HG03442 (cell line): ENCODE results near the gene CARD6.
"Not testable (repeated sequence)": the region's sequence is repeated elsewhere in the genome, so short reads cannot be mapped to it uniquely, and the experiment has no call there.

ENCODE experiments used
- ATAC-seq: cut with Tn5 transposase; IDR thresholded peaks from one replicate; pipeline ENCODE4 v1.9.1; 2021; ENCODE audit warnings: mild to moderate bottlenecking, moderate library complexity; ENCODE audit not compliant: unreplicated experiment

CARD6 gene, protein sequence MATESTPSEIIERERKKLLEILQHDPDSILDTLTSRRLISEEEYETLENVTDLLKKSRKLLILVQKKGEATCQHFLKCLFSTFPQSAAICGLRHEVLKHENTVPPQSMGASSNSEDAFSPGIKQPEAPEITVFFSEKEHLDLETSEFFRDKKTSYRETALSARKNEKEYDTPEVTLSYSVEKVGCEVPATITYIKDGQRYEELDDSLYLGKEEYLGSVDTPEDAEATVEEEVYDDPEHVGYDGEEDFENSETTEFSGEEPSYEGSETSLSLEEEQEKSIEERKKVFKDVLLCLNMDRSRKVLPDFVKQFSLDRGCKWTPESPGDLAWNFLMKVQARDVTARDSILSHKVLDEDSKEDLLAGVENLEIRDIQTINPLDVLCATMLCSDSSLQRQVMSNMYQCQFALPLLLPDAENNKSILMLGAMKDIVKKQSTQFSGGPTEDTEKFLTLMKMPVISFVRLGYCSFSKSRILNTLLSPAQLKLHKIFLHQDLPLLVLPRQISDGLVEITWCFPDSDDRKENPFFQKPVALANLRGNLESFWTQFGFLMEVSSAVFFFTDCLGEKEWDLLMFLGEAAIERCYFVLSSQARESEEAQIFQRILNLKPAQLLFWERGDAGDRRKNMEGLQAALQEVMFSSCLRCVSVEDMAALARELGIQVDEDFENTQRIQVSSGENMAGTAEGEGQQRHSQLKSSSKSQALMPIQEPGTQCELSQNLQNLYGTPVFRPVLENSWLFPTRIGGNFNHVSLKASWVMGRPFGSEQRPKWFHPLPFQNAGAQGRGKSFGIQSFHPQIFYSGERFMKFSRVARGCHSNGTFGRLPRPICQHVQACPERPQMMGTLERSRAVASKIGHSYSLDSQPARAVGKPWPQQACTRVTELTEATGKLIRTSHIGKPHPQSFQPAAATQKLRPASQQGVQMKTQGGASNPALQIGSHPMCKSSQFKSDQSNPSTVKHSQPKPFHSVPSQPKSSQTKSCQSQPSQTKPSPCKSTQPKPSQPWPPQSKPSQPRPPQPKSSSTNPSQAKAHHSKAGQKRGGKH

DNA sequence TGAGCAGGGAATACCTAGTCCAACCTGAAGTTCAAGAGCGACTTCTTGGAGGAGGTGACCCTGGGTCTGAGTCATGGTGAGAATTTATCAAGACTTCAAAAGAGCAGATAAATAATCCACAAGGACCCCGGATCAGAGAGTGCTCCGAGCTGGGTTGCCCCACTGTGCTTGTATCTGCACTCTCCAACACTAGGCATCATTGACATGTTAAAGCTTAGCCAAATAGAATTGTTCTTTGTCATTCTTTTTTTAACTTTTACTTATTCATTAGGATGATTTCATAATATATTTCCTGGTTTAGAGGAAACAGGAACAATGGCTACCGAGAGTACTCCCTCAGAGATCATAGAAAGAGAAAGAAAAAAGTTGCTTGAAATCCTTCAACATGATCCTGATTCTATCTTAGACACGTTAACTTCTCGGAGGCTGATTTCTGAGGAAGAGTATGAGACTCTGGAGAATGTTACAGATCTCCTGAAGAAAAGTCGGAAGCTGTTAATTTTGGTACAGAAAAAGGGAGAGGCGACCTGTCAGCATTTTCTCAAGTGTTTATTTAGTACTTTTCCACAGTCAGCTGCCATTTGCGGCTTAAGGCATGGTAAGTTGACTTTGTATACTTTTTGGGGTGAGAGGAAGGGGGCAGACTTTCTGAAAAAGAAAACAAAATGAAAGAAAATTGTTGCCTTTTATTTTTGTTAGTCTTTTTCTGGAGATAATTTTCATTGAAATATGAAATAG is at the start of gene CARD6:
CARD6 (plus strand) TSS at position 300 of the 738 bp plus-strand sequence; CDS start at position 316, 16 bp downstream.
- peak; percentile 51 for ATAC-seq

DNA sequence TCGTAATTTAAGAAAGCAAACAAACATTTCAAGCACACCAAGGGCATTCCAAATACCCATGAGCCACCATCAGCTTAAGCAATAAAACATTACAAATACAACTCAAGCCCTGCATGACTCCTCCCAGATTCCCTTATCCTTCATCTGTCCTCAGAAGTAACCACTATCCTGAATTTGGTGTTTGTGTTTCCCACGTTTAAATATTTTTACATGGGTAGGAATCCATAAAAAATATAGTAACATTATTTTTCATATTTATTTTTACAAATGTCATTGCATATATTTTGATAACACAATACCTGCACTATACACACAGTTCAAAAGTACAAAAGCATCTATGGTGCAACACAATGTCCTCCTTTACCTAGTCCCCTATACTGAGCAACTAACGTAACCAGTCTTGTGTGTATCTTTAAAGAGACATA is 49.4 kb upstream of the CARD6 start:
- no peak for ATAC-seq

DNA sequence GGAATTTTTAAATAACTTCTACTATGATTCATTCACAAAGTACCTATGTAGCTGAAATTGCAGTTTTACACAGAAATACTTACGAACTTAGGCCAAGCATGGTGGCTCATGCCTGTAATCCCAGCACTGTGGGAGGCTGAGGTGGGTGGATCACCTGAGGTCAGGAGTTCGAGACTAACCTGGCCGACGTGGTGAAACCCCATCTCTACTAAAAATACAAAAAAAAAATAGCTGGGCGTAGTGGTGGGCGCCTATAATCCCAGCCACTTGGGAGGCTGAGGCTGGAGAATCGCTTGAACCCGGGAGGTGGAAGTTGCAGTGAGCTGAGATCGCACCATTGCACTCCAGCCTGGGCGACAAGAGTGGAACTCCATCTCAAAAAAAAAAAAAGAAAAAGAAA is 48.5 kb upstream of the CARD6 start:
- not testable (repeated sequence) for ATAC-seq

DNA sequence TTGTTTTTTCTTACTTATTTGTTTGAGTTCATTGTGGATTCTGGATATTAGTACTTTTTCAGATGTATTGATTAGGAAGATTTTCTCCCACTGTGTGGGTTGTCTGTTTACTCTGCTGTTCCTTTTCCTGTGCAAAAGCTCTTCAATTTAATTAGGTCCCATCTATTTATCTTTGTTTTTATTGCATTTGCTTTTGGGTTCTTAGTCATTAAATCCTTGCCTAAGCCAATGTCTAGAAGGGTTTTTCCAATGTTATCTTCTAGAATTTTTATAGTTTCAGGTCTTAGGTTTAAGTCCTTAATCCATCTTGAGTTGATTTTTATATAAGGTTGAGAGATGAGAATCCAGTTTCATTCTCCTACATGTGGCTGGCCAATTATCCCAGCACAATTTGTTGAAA is 46.8 kb upstream of the CARD6 start:
- ATAC-seq, result not testable (repeated sequence)

DNA sequence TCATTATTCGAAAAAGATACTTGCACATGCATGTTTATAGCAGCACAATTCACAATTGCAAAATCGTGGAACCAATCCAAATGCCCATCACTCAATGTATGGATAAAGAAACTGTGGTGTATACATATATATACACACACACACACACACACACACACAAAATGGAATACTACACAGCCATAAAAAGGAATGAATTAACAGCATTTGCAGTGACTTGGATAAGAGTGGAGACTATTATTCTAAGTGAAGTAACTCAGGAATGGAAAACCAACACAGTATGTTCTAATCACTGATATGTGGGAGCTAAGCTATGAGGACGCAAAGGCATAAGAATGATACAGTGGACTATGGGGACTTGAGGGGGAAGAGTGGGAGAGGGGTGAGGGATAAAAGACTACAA is 46.3 kb upstream of the CARD6 start:
- not testable (repeated sequence) for ATAC-seq

DNA sequence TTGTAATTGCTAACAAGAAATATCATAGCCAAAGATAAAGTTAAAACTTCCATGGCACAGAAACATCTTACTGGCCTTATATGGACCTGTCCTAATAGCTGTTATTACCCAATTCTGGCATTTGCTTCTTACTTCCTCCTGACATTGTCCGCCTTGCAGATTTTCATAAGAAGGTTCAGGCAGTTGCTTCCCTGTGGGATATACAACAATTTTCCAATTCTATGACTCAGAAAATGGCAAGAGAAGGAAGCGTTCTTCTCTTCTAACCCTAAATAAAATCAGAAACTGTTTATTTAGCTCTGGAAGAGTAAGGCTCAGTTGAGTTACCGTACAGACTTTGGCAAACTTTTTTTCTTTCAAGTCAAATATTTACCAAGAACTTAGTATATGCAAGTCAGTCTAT is 44.7 kb upstream of the CARD6 start:
- no peak for ATAC-seq

DNA sequence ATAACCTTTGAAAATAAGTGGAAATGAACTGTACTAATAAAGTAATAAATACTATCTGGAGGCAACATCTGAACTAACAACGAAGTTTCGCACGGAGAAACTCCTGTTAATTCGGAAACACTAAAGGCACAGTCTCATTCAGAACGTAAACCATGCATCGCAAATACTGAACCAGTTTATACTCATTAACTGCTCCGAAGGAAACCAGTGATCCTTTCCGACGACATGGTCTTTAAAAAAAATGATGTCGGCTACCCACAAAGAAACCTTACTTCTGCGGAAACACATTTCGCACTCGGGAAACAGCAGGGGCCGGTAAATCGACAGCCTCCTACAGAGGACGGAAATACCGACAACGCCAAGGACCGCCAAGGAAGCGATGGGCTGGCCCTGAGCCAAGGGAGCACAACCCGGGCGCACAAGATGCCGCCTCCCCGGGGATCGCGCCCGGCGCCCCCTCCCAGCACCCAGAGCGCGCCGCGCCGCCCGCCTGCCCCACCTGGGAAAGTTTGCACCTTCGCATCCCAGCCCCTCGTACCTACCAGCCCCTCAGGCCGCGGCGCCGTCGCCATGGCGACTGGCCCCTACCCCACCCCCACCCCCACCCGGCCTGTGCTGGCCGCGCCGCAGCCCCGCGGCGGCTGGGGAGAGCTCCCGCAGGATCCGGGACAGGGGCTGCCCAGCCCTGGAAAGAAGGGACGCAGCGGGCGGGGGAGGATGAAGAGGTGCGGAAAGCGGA is 43.7 kb upstream of the CARD6 start:
- ATAC-seq, result peak; percentile 38

DNA sequence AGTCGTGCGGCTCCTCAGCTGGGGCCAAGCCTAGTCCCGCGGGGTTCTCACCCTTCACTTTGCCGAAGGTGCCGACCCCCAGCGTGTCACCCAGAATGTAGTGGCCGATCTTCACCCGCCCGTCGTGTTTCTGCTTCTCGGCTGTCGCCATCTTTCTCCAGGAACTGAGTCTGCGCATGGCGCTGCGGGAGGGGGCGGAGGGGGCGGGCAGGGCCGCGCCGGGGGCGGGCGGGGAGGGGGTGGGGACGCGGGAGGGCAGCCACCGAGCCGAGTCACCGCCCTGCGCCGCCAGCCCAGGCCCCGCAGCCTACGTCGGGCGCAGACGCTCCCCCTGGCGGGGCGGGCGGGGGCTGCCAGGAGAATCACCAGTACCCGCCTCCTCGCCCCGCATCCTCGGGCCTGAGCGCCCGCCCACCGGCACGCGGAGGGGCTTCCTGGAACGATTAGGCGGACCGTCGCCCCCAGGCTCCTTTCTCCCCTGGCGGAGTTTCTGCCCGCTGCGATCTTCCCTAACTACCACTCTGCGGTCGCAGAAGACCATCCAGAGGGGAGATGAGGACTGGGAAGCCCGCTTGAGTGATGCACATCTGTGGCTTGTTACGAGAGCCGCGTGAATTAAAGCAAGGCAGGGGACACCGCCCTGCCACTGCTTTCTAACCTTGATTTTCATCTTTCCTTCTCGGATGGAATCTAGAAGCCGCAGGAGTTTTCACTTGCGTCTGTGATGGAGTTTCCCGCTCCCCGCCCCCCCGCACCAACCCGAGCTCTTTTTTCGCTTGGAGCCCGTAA is 43.0 kb upstream of the CARD6 start, which contains the start of gene PRKAA1:
PRKAA1 (minus strand) TSS at position 363 of the 789 bp plus-strand sequence; CDS start at position 178, 185 bp downstream.
- ATAC-seq, result peak; percentile 94

DNA sequence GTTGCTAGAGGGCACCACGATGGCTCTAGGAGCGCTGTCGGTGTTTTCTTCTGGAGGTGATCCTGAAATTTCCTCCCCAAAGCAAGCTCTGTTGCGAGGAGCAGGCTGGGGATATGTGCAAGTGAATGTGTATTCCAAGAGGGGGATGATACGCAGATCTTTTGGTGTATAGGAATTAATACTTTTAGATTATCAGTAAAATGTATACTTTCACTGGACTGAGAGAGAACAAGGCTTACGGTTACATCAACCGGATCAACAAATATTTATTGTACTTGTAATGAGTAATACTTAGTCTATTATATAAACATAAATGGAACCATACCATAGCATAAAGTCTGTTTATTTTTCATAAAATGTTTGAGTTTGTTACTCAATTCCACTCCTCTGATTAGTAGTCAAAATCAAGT is 42.4 kb upstream of the CARD6 start:
- ATAC-seq, result no peak

DNA sequence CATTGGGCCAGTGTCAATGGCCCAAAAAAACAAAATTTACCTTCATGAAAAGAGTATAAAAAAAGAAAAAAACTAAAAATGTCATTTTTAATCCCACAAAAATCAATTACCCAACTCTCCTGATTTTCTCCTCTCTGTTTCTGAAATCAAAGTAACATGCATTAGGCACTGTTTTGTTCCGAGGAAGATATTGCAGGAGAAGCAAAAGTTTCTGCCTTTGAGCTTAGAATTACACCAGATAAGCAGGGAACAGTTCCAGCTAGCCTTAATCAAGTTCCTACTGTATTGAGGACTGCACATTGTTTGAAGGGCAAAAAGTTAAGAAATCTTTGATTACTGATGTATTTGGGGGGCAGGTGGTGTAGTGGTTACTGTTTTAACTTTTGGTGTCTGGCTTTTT is 41.9 kb upstream of the CARD6 start:
- no peak for ATAC-seq

DNA sequence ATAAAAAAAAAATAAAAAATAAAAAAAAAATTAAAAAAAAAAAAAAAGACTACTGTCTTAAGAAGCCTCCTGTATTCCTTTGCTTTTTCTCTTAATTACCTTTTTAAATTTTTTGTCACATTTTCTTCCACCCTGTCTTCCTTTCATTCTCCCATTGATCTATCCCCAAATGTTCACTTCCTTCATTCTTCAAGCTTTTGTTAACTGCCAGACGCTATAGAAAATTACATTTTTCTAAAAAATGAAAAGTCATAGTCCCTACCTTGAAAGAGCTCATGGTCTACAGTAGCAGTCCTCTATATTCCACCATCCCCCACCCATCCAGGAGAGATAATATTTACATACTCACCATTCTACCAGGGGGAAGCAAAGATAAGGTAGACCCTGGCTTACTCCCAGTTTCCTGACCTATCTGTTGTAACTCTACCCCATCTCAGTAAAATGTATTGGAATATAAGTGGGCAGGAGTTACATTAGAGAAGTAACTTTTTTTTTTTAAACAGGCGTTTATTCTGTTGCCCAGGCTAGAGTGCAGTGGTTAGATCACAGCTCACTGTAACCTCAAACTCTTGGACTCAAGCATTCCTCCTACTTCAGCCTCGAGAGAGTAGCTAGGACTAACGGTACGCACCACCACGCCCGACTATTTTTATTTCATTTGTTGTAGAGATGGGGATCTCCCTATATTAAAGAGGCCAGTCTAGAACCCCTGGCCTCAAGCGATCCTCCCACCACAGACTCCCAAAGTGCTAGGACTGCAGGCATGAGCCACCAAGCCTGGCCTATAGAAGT is 39.2 kb upstream of the CARD6 start:
- ATAC-seq, result no peak

DNA sequence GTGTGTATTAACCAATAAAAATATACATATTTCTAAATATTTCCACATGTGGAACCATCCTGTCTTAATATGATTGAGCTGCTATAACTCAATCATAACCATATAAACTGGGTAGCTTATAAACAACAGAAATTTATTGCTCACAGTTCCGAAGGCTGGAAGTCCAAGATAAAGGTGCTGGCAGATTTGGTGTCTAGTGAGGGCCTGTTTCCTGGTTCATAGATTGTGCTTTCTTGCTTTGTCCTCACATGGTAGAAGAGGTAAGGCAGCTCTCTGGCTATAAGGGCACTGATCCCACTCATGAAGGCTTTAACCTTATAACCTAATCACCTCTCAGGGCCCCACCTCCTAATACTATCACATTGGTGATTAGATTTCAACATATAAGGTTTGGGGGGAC is 29.0 kb upstream of the CARD6 start:
- ATAC-seq, result no peak

DNA sequence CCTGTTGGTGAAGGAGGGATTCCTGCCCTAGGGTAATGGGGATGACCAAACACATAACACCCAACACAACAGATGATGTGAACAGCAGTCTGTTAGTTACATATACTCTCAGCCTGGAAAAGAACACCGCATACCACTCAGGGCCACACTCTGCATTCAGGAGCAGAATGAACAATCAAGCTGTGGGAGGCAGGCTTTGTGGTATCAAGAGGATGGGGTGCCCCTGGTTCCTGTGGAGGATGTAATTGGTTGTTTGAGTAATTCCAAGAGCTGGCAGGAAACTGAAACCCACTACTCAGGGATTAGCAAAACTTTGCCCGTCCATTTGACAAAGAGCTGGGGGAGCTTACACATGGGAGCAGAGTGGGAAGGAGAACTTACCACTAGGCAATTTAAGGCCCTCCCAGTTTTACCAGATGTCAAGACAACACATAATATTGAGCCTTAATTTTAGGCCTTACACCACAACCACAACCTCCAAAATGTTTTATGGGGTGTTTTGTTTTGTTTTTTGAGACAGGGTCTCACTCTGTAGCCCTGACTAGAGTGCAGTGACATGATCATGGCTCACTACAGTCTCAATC is 27.4 kb upstream of the CARD6 start:
- ATAC-seq, result no peak

DNA sequence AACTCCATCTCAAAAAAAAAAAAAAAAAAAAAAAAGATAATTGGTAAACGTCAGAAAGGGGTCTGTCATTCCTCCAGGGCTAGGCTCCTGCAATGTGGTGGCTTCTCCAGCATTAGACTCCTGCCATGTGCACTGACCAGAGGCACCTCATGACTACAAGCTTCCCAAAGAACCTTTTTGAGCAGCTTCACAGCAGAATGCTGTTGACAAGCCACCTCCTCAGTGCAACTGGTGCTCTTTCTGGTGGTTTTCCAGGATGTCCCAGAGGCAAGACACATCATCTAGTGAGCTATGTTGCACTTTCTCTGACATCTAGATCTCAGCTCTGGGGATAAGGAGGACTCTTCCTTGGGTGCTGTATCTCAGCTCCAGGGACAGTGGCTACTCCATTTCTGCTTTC is 17.7 kb upstream of the CARD6 start:
- no peak for ATAC-seq

DNA sequence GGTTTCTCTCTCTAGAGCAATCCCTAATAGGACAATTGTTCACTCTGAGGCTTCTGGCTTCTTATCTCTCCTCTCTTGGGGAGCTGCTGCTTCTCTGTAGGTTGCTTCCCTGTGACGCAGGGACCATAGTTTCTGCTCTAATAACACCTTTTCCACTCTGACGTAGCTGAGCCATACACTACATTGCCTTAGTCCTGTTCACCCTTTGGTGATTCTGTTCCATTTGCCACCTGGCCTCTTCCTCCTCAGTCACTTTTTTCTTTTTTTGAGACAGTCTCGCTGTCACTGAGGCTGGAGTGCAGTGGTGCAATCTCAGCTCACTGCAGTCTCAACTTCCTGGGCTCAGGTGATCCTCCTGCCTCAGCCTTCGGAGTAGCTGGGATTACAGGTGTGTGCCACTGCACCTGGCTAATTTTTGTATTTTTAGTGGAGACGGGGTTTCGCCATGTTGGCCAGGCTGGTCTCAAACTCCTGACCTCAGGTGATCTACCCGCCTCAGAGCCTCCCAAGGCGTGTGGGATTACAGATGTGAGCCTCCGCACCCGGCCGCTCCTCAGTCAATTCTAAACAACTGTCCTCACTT is 15.6 kb upstream of the CARD6 start:
- not testable (repeated sequence) for ATAC-seq

DNA sequence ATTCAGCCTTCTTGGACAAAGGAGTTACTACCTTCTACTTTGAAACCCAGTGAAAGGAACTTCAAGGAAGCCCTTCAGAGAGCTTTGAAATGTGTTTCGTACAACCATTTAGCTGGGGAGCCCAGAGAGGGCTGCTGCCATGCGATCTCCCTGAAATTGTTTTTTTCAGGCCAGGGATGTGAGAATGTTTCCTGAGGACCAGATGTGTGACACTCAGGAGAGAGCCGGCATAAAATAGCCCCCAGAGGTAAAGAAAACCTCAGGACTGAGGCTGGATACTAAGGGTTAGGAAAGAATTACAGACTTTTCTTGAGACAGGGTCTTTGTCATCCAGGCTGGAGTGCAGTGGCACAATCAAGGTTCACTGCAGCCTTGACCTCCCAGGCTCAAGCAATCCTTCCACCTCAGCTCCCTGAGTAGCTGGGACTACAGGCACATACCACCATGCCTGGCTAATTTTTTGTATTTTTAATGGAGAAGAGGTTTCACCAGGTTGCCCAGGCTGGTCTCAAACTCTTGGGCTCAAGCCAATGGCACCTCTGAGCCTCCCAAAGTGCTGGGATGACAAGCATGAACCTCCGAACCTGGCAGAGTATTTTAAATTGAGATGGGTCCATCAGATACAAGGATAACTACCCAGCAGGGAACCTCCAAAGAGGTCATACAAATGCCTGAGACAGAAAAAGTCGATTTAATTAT is 14.5 kb upstream of the CARD6 start:
- ATAC-seq, result no peak
